Hematopoietic multipotent progenitor cell (in vitro differentiated cells): Measurements from ENCODE around the gene YJEFN3. TPM values are rescaled to one million over a fixed set of nuclear protein-coding genes. Genes with fewer than 3 reads are reported as not detected.

Experiments used
- DNase-seq, 3 donors: peaks; one replicate each; pipeline ENCODE4 v3.0.0-alpha.2; 2011 to 2015; ENCODE audit warnings: low read depth in 2 of 3, low spot score in 2 of 3
- total RNA-seq: library from RNA; depleted of rRNA; stranded (reverse); fragments of >200 nt; gene quantifications from one replicate; pipeline ENCODE4 v1.2.3, GENCODE V29; 2012

The YJEFN3 gene
- total RNA-seq, 1 donor: 0.54 TPM

- no peak for DNase-seq
These were observed 32.8 kb upstream of the YJEFN3 start for GRCh38 chr19:19495614-19496603.

- no peak for DNase-seq
These were observed 30.3 kb upstream of the YJEFN3 start for GRCh38 chr19:19498255-19498991.

GRCh38 chr19:19499272-19499995, 29.3 kb upstream of the YJEFN3 start:
- no peak for DNase-seq

GRCh38 chr19:19500975-19501644, 27.6 kb upstream of the YJEFN3 start:
- DNase-seq: no peak

GRCh38 chr19:19501798-19502197, 26.9 kb upstream of the YJEFN3 start:
- no peak for DNase-seq

GRCh38 chr19:19502281-19502680, 26.4 kb upstream of the YJEFN3 start:
- no peak for DNase-seq

- DNase-seq: no peak
These were observed 25.7 kb upstream of the YJEFN3 start for GRCh38 chr19:19502808-19503602.

GRCh38 chr19:19504754-19505668, 23.7 kb upstream of the YJEFN3 start:
- no peak for DNase-seq

GRCh38 chr19:19505669-19506326, 22.9 kb upstream of the YJEFN3 start:
- DNase-seq: no peak

GRCh38 chr19:19506592-19506991, 22.1 kb upstream of the YJEFN3 start:
- DNase-seq: no peak

- DNase-seq: no peak
These were observed 21.4 kb upstream of the YJEFN3 start for GRCh38 chr19:19507354-19507753.

GRCh38 chr19:19508217-19508616, 20.5 kb upstream of the YJEFN3 start:
- DNase-seq: no peak

GRCh38 chr19:19510432-19510831, 18.3 kb upstream of the YJEFN3 start:
- DNase-seq: no peak

- DNase-seq: no peak
These were observed 15.0 kb upstream of the YJEFN3 start for GRCh38 chr19:19513682-19514081.

- DNase-seq: peak in 1 of 3 donors; percentile 33
These were observed 14.5 kb upstream of the YJEFN3 start for GRCh38 chr19:19514215-19514657.

GRCh38 chr19:19514881-19515641, 13.7 kb upstream of the YJEFN3 start, which contains the start of gene TSSK6:
Gene TSSK6, minus strand, starts transcription at chr19:19515548. Its CDS starts 121 bp downstream, at chr19:19515427.
- no peak for DNase-seq
